Neuronal stem cell (in vitro differentiated cells): Measurements from ENCODE around the gene VCL.

Experiments used
- DNase-seq: peaks from one replicate; pipeline ENCODE4 v3.0.0-alpha.2; 2013; ENCODE audit warnings: low spot score
- H2AFZ ChIP-seq: one replicate; pipeline ENCODE4 v1.6.1; 2013; ENCODE audit warnings: mild to moderate bottlenecking, low read length, inconsistent platforms
- H2AK5ac ChIP-seq: 2 replicates; pipeline ENCODE4 v1.6.1; 2013; ENCODE audit warnings: low read depth, mild to moderate bottlenecking, inconsistent platforms, low read length, moderate library complexity, mixed read lengths
- H2BK120ac ChIP-seq: 2 replicates; pipeline ENCODE4 v1.6.1; 2013; ENCODE audit warnings: low read depth, mild to moderate bottlenecking, inconsistent platforms, low read length, moderate library complexity, mixed read lengths
- H2BK12ac ChIP-seq: one replicate; pipeline ENCODE4 v1.6.1; 2013; ENCODE audit warnings: low read length, inconsistent platforms
- H2BK15ac ChIP-seq: 2 replicates; pipeline ENCODE4 v1.6.1; 2013; ENCODE audit warnings: mild to moderate bottlenecking, low read length, inconsistent platforms, mixed read lengths
- H2BK5ac ChIP-seq: one replicate; pipeline ENCODE4 v1.6.1; 2013; ENCODE audit warnings: inconsistent platforms, mild to moderate bottlenecking, low read length, moderate library complexity
- H3K14ac ChIP-seq: one replicate; pipeline ENCODE4 v1.6.1; 2013; ENCODE audit warnings: low read length, inconsistent platforms
- H3K18ac ChIP-seq: 2 replicates; pipeline ENCODE4 v1.6.1; 2013; ENCODE audit warnings: low read length, inconsistent platforms
- H3K23ac ChIP-seq: 2 replicates; pipeline ENCODE4 v1.6.1; 2013; ENCODE audit warnings: low read depth, mild to moderate bottlenecking, mixed read lengths, low read length, inconsistent platforms; ENCODE audit not compliant: poor library complexity
- H3K27ac ChIP-seq: replicated peaks from 3 replicates; pipeline ENCODE4 v1.5.1; 2013; ENCODE audit warnings: low read length, inconsistent platforms
- H3K27me3 ChIP-seq, 3 experiments: 2 replicates each; pipeline ENCODE4 v1.6.1; 2013; ENCODE audit warnings: low read length in 3 of 3, mild to moderate bottlenecking in 2 of 3, inconsistent platforms in 1 of 3, low read depth in 1 of 3, mixed read lengths in 1 of 3, moderate library complexity in 1 of 3; ENCODE audit not compliant: control insufficient read depth in 3 of 3, insufficient read depth in 3 of 3
- H3K36me3 ChIP-seq, 2 donors: replicated peaks in 1 of 2; 2 replicates each; pipeline ENCODE4 v1.6.1; 2013; ENCODE audit warnings: low read length in 2 of 2; ENCODE audit not compliant: control insufficient read depth in 2 of 2, insufficient read depth in 2 of 2
- H3K4ac ChIP-seq: 2 replicates; pipeline ENCODE4 v1.6.1; 2013; ENCODE audit warnings: inconsistent platforms, mild to moderate bottlenecking, low read length, moderate library complexity
- H3K4me1 ChIP-seq, 2 donors: 1 replicate in 1 of 2; 2 replicates in 1 of 2; pipeline ENCODE4 v1.6.1; 2013; ENCODE audit warnings: low read length in 2 of 2, low read depth in 1 of 2; ENCODE audit not compliant: control insufficient read depth in 2 of 2, insufficient read depth in 1 of 2
- H3K4me2 ChIP-seq: one replicate; pipeline ENCODE4 v1.6.1; 2013; ENCODE audit warnings: mild to moderate bottlenecking, low read length, inconsistent platforms; ENCODE audit not compliant: insufficient read depth, poor library complexity, severe bottlenecking
- H3K4me3 ChIP-seq, 2 donors: 2 replicates each; pipeline ENCODE4 v1.5.1; 2013; ENCODE audit warnings: low read length in 2 of 2, mild to moderate bottlenecking in 2 of 2, inconsistent platforms in 1 of 2, moderate library complexity in 1 of 2
- H3K79me1 ChIP-seq: one replicate; pipeline ENCODE4 v1.6.1; 2013; ENCODE audit warnings: low read depth, mild to moderate bottlenecking, inconsistent platforms, low read length, moderate library complexity
- H3K9ac ChIP-seq: one replicate; pipeline ENCODE4 v1.6.1; 2013; ENCODE audit warnings: mild to moderate bottlenecking, low read depth, low read length, inconsistent platforms; ENCODE audit not compliant: poor library complexity
- H3K9me3 ChIP-seq, 2 donors: replicated peaks in 1 of 2; 2 replicates each; pipeline versions ENCODE3 to v1.6.1; 2013; ENCODE audit warnings: low read length in 2 of 2, mild to moderate bottlenecking in 2 of 2, inconsistent platforms in 1 of 2, low read depth in 1 of 2, mixed read lengths in 1 of 2, moderate library complexity in 1 of 2; ENCODE audit not compliant: control insufficient read depth in 2 of 2, insufficient read depth in 1 of 2
- H4K8ac ChIP-seq: one replicate; pipeline ENCODE4 v1.6.1; 2013; ENCODE audit warnings: low read depth, mild to moderate bottlenecking, inconsistent platforms, low read length, moderate library complexity
- H4K91ac ChIP-seq: one replicate; pipeline ENCODE4 v1.6.1; 2013; ENCODE audit warnings: low read length, low read depth, mild to moderate bottlenecking, inconsistent platforms; ENCODE audit not compliant: poor library complexity
- WGBS, 2 donors: extraction: QIAGEN DNeasy Blood & Tissue Kit; methylation state at CpG; one replicate each; pipeline ENCODE4 v1.1.7; 2013; ENCODE audit warnings: missing lambda C conversion rate in 2 of 2, mixed read lengths in 1 of 2; ENCODE audit not compliant: insufficient read length in 2 of 2, insufficient replicate concordance in 1 of 2; ENCODE audit errors: extremely low coverage in 2 of 2; 5-methylcytosine and 5-hydroxymethylcytosine counted together

The VCL gene

DNA sequence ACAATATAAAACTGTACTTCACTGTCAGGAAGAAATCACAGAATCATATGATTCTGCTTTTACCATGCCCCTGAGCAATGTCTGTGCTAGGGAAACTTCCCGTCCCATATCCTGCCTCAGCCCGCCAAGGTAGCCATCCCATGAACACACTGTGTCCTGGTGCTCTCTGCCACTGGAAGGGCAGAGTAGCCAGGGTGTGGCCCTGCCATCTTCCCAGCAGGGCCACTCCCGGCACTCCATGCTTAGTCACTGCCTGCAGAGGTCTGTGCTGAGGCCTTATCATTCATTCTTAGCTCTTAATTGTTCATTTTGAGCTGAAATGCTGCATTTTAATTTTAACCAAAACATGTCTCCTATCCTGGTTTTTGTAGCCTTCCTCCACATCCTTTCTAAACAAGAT, 120.9 kb downstream of the VCL start:
- H3K27me3 ChIP-seq = no peaks in the 10 kb centered on the region
- H3K4me3 ChIP-seq = no peak overlapping the region
- H3K9ac ChIP-seq = no peak overlapping the region
- H3K27ac ChIP-seq = no peak overlapping the region
- H2AK5ac ChIP-seq = no peak overlapping the region
- no peak overlapping the region for H2BK15ac ChIP-seq
- no peak overlapping the region for H2BK5ac ChIP-seq
- no peaks in the 10 kb centered on the region for H3K9me3 ChIP-seq
- H3K36me3 ChIP-seq = peaks cover 50 to 100% of the 10 kb centered on the region in 2 donors
- no peak overlapping the region for H2AFZ ChIP-seq
- H2BK12ac ChIP-seq = no peak overlapping the region
- no peaks in the 10 kb centered on the region for H3K4me1 ChIP-seq
- H4K91ac ChIP-seq = no peak overlapping the region
- no peak overlapping the region for H3K4ac ChIP-seq
- peaks cover 3% of the 10 kb centered on the region for H3K79me1 ChIP-seq
- H3K23ac ChIP-seq = no peak overlapping the region
- DNase-seq = no peak
- no CpG with 5 or more reads among the region's 3 CpGs for WGBS, 2 donors
- H3K14ac ChIP-seq = no peak overlapping the region
- H3K18ac ChIP-seq = no peak overlapping the region
- H2BK120ac ChIP-seq = no peak overlapping the region
- no peak overlapping the region for H4K8ac ChIP-seq
- no peak overlapping the region for H3K4me2 ChIP-seq

DNA sequence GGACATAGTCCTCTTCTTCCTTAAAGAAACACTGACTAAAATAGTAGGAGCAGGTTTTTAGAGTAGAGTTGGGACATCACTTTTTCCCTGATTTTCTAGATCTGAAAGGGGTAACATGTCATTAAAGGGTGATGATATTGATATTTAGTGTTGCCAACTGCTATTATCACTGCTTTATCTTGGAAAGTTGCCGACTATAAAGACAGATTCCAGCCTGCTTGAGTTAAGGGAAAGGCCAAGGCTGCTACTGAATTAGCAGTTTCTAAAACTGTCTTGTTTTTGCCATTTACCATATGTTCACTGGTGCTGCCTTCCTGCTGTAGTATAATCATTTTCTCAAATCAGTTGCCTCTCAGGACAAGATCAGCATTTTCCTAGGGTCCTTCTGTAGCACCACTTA, 123.0 kb downstream of the VCL start:
- no peak overlapping the region for H2BK120ac ChIP-seq
- H4K8ac ChIP-seq = no peak overlapping the region
- no peaks in the 10 kb centered on the region for H3K4me1 ChIP-seq
- H3K4me3 ChIP-seq = no peak overlapping the region
- no peak overlapping the region for H3K9ac ChIP-seq
- H3K9me3 ChIP-seq = no peaks in the 10 kb centered on the region
- no CpG with 5 or more reads among the region's 1 CpG for WGBS, 2 donors
- no peaks in the 10 kb centered on the region for H3K27me3 ChIP-seq
- no peak overlapping the region for H2BK5ac ChIP-seq
- H2AK5ac ChIP-seq = no peak overlapping the region
- DNase-seq = no peak
- peaks cover 36 to 100% of the 10 kb centered on the region in 2 donors for H3K36me3 ChIP-seq
- H3K4ac ChIP-seq = no peak overlapping the region
- no peak overlapping the region for H3K23ac ChIP-seq
- no peak overlapping the region for H3K4me2 ChIP-seq
- no peak overlapping the region for H3K18ac ChIP-seq
- H2BK12ac ChIP-seq = no peak overlapping the region
- no peak overlapping the region for H2BK15ac ChIP-seq
- no peak overlapping the region for H3K14ac ChIP-seq
- no peak overlapping the region for H4K91ac ChIP-seq
- H3K79me1 ChIP-seq = peaks cover 3% of the 10 kb centered on the region
- no peak overlapping the region for H2AFZ ChIP-seq
- no peak overlapping the region for H3K27ac ChIP-seq

DNA sequence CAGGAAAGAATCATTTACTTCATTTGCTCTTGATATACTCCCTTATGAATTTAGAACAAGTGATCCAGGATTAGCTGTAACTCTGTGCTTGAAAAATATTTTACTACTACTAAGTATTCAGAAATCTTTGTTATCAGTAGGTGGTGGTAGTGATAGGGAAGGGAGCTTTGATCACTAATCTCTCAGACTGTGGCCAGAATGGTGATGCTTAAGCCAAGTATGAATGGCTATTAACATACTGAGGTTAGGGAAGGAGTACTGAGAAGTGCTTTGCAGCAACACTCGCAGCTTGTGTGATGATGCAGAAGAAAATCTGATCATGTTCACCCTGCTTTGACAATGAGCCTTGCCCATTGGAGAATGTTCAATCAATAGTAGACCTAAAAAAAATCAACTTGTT, 123.5 kb downstream of the VCL start:
- no peak for DNase-seq
- Histone ChIP-seq H3K9me3 (no peaks in the 10 kb centered on the region), H3K4ac (no peak overlapping the region), H3K23ac (no peak overlapping the region), H3K14ac (no peak overlapping the region), H4K91ac (no peak overlapping the region), H3K27me3 (no peaks in the 10 kb centered on the region), H3K27ac (no peak overlapping the region), H3K4me2 (no peak overlapping the region), H2AK5ac (no peak overlapping the region), H3K4me1 (no peaks in the 10 kb centered on the region), H4K8ac (no peak overlapping the region), H2BK5ac (no peak overlapping the region), H3K79me1 (peaks cover 3% of the 10 kb centered on the region), H3K4me3 (no peak overlapping the region), H2BK120ac (no peak overlapping the region), H2AFZ (no peak overlapping the region), H2BK12ac (no peak overlapping the region), H2BK15ac (no peak overlapping the region), H3K36me3 (peaks cover 35 to 100% of the 10 kb centered on the region in 2 donors), H3K9ac (no peak overlapping the region), H3K18ac (no peak overlapping the region)
- WGBS, 2 donors = no CpG with 5 or more reads among the region's 1 CpG

DNA sequence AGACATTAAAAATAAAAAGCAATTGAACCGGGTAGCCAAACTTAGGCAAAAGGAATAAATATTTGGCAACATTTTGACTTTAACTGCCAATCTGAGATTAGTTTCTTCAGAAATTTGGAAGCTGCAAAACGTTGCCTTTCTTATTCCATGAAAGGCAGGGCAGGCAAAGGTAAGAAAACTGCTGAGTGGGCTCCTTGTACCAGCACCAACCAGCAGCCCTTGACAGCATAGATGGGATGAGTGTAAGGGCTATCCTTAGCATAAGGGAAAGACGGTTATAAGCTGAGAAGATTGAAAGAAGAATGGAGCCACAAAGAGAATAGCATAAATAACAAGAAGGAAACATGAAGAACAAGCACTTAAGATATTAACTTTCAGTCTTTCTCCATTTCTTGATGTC, 124.1 kb downstream of the VCL start:
- H2BK5ac ChIP-seq = no peak overlapping the region
- H3K23ac ChIP-seq = no peak overlapping the region
- no peak overlapping the region for H3K14ac ChIP-seq
- peaks cover 33 to 99% of the 10 kb centered on the region in 2 donors for H3K36me3 ChIP-seq
- no peak overlapping the region for H3K4me3 ChIP-seq
- H2BK15ac ChIP-seq = no peak overlapping the region
- no peak overlapping the region for H3K9ac ChIP-seq
- H3K4me1 ChIP-seq = no peaks in the 10 kb centered on the region
- H4K8ac ChIP-seq = no peak overlapping the region
- no peaks in the 10 kb centered on the region for H3K9me3 ChIP-seq
- no peak overlapping the region for H4K91ac ChIP-seq
- H2AK5ac ChIP-seq = no peak overlapping the region
- no peak overlapping the region for H3K27ac ChIP-seq
- H3K18ac ChIP-seq = no peak overlapping the region
- no peak overlapping the region for H2BK12ac ChIP-seq
- H2AFZ ChIP-seq = no peak overlapping the region
- no peak overlapping the region for H2BK120ac ChIP-seq
- peaks cover 3% of the 10 kb centered on the region for H3K79me1 ChIP-seq
- no CpG with 5 or more reads among the region's 3 CpGs for WGBS, 2 donors
- DNase-seq = no peak
- no peaks in the 10 kb centered on the region for H3K27me3 ChIP-seq
- H3K4ac ChIP-seq = no peak overlapping the region
- H3K4me2 ChIP-seq = no peak overlapping the region
